ENCODE results near the gene RAB44. TPM values are rescaled to one million over a fixed set of nuclear protein-coding genes. Genes with fewer than 3 reads are reported as not detected.

Gene RAB44
- total and polyA plus RNA-seq, 9 donors, result 0.04 to 0.15 (median 0.12) TPM; not detected in 3

- no peaks in the 10 kb centered on the region for H3K9me3 ChIP-seq
- intact Hi-C loops (cut with DNase I), result no loop called here
These were observed 84.0 kb downstream of the RAB44 start for GRCh38 chr6:36781669-36782068.

More at GRCh38 chr6:36781669-36782068, 84.0 kb downstream of the RAB44 start:
- Histone ChIP-seq H3K4me1 (ENCODE audit: insufficient read depth) (no peaks in the 10 kb centered on the region), H3K4me3 (no peak overlapping the region), H3K27me3 (no peaks in the 10 kb centered on the region), H3K36me3 (no peaks in the 10 kb centered on the region), H3K27ac (no peak overlapping the region)
- no peak for DNase-seq
- no peak for TF ChIP-seq EP300 (IDR thresholded peaks at IDR 0.05)
- no peak for TF ChIP-seq CTCF (IDR thresholded peaks at IDR 0.05)
- 86 to 92% (median 87%) methylated on average over 8 of the region's 8 CpGs for WGBS, 3 donors

Small RNAs within 50 kb of the gene (small RNA-seq; reads per million reads assigned to genes)
- gene RF00019, result not detected

Other genes starting within 250 kb of the RAB44 start
- 10 to 100 TPM in 6 of 7 donors, 1 to 10 TPM in 1; 8.9 to 24.2 (median 15.5) TPM for gene STK38, start 150.3 kb upstream of the RAB44 start, total RNA-seq
- gene STK38, start 150.3 kb upstream of the RAB44 start, polyA plus RNA-seq, result 10 to 100 TPM in 1 of 2 donors, 1 to 10 TPM in 1; 9.0 to 35.4 TPM
- gene SRSF3, start 103.5 kb upstream of the RAB44 start, total RNA-seq, result 100 to 1,000 TPM; 146 to 345 (median 280) TPM
- gene SRSF3, start 103.5 kb upstream of the RAB44 start, polyA plus RNA-seq, result 100 to 1,000 TPM; 244 to 267 TPM
- 100 to 1,000 TPM in 6 of 7 donors, 10 to 100 TPM in 1; 82.1 to 305 (median 129) TPM for gene CDKN1A, start 19.1 kb upstream of the RAB44 start, total RNA-seq
- gene CDKN1A, start 19.1 kb upstream of the RAB44 start, polyA plus RNA-seq, result 100 to 1,000 TPM; 134 to 142 TPM
- 10 to 100 TPM in 2 of 7 donors, 1 to 10 TPM in 5; 1.4 to 22.1 (median 7.8) TPM for gene CPNE5, start 141.6 kb downstream of the RAB44 start, total RNA-seq
- gene CPNE5, start 141.6 kb downstream of the RAB44 start, polyA plus RNA-seq, result 1 to 10 TPM; 1.8 to 5.3 TPM
- gene PPIL1, start 177.0 kb downstream of the RAB44 start, total RNA-seq, result 10 to 100 TPM; 11.6 to 31.0 (median 21.2) TPM
- 10 to 100 TPM; 10.7 to 38.4 TPM for gene PPIL1, start 177.0 kb downstream of the RAB44 start, polyA plus RNA-seq
- 10 to 100 TPM; 23.1 to 73.8 (median 62.2) TPM for gene C6orf89, start 188.1 kb downstream of the RAB44 start, total RNA-seq
- 100 to 1,000 TPM in 1 of 2 donors, 10 to 100 TPM in 1; 32.9 to 102 TPM for gene C6orf89, start 188.1 kb downstream of the RAB44 start, polyA plus RNA-seq